GM18517 (cell line): ENCODE results near the gene HIGD1C.

Experiments used
- ATAC-seq: cut with Tn5 transposase; IDR thresholded peaks from one replicate; pipeline ENCODE4 v1.9.1; 2021; ENCODE audit warnings: mild to moderate bottlenecking, moderate library complexity; ENCODE audit not compliant: unreplicated experiment

Gene HIGD1C

DNA sequence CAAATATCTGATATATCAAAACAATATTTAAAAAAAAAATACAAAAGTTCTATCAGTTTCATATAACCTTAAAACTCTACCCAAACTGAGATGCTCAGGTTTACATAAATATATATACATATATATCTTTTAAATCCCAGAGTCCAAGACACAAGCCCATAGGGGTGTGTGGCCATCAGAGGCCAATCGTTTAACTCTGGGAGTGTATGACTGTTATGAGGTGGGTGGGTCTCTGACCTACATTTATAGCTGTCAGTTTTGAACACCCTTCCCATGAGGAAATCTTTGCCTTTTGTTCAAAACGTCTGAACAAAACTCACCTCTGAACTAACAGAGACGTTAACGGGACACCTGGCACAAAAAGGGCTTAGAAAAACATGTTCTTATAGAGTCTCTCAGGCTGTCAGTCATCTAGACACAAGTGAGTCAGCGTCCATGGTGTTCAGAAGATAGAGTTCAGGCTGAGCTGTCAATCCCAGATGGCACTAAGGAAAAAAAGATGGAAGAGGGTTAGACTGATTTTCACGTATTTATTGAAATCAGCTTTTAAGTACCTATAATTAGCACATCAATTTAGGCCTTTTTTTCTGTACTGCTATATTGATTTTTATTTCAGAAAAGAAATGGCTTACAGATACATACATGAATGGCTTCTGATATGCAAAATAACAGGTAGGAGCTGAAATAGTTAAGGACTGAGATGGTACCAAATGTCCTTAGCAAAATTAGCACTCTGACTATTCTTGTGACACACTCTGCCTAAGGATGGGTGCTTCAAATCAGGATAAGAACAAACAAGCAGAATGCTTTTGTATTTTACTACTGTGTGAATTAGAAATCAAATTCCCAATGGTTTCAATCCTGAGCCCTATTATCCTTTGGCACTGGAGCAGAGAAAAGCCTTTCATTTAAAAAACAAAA is 29.2 kb downstream of the HIGD1C start:
- no peak for ATAC-seq

DNA sequence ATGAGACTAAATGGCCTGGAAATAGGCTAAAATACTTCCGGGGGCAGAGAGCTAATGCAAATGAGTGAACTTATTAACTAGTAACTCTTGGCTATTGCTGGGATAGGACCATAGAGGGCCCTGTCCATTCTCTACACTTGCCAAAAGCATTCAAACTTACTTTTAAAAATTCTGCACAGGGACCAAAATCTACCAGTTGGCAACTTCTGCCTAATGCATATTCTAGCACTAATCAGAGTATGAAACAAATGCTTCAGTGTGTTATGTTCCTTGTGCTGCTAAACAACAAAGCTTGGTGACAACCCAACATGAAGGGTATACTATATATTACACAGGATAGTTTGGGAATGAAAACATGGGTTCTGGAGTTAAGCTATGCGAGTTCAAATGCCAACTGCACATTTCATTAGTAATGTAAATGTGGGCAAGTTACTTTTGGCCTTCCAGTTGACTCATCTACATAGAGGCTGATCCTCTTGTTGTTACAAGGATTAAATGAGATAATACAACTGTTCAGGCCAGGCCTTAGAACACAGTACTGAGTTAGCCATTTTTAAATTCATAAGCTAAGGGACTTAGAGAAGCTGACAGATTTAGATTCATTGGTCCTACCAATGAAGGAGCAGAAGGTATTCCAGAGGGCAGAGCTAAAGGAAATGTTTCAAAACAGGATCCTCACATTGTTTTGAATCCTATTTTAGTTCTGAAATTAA is 32.4 kb downstream of the HIGD1C start:
- ATAC-seq: no peak

DNA sequence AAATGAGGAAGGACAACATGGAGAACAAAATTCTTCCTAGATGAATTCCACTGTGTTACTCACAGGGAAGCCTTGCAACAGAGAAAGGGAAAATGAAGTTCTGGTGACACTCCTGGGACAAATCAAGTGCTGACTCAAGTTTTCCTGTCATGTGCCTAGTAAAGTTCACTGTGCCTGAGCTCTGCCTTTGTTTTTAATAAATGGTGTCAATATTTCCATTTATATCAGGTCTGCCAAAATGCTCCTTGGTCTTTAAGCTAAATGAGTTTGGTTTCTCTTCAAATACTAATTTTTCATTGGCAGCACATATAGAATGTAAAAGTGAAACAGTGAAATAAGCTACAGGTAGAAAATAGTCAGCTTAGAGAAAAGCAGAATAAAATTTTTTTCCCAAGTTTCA is 33.0 kb downstream of the HIGD1C start:
- no peak for ATAC-seq

DNA sequence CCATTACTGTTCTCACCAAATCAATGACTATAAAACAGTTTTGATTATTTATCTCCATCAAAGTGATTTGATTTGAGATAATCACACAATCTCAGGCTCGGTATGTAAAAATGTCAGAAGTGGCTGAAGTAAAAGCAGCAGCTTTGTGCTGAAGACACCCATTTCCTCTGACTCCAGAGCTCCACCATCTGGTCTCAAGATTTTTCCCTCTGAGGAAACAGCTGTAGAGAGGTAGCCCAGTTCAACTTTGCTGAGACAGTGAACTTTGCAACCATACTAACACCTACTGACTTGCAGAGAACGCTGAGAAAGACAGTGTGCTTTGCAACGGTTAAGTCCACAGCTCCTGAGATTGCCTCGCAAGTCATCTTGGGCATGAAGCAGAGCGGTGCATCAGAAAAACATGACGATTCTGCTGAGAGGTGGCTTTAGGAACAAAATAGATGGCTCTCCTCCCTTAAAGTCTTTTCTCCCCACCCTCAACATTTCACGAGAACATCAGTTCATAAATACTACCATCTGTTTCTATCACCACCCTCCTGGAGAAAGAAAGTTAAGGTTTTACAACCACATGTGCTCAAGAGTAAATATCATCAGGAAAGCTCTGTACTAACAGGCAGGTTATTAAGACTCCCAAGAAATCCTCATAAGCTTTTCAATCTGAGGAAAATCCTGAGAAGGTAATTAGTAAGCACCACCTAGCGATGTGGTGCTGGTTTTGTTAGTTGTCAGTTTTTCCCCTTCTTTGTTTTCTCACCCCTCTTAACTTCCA is 34.8 kb downstream of the HIGD1C start:
- no peak for ATAC-seq

DNA sequence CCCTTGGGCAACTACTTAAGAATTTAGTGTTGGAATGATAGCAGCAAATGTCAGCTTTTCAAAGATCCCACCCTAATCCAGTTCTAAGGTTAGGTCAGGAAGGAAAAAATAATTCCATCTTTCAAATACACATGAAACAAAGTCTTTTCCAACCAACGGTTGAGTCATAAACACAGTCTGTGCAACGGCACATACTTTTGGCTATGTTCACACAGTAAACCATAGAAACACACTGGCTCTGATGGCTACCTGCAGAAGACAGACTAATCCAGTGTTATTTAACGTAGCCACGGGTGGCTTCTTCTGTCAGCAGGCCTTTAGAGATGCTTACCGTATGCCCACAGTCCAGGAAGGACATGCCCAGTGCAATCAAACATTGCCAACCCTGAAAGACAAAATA is 35.7 kb downstream of the HIGD1C start:
- no peak for ATAC-seq

DNA sequence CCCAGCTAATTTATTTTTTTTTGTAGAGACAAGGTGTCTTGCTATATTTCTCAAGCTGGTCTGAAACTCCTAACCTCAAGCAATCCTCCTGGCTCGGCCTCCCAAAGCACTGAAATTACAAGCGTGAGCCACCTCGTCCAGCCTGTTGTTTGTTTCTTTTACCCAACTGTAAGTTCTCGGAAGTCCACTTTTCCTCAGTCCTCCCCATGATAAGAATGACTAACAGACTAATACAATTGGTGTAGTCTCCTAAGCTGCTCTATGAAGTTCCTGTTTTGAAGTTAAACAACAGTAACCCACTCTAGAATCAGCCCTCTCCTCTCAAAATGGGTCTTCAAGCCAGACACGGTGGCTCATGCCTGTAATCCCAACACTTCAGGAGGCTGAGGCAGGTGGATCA is 36.5 kb downstream of the HIGD1C start:
- ATAC-seq: no peak

DNA sequence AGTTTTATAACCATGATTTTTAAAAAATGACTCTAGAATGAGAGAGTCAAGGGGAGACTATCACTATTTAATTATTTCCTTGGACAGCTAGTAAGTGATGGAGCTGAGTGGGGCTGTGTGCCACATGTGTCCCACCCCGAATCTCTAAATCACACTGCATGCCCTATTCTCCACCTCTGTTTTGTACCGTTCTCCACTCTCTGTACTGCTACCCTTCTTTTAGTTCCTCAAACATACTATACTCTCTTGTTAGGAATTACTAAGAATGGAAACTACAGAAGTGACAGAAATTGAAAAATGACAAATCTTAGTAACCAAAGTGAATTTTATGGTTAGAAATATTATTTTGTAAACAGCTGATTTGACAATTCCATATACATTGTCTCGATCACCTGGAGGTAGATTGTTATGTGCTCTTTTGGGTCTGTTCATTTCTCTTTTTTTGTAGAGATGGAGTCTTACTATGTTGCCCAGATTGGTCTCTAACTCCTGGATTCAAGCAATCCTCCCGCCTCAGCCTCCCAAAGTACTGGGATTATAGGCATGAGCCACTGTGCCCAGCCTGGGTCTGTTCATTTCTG is 37.9 kb downstream of the HIGD1C start:
- ATAC-seq: no peak

DNA sequence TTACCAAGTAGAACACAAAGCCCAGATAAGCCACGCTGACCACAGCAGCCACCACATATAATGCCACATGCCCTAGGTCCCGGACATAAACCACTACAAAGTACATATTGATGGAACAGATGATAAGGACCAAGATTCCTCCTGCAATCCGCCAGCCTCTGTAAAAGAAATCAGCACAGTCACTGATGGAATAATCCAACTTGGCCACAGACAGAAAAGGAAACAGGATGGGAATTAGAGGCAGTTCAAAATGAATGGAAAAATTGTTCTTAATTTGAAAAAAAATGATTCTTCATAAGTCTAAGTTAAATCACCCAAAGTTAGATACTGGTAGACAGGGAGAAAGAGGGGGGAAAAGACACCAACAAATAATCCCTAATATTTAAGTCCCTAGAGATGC is 38.4 kb downstream of the HIGD1C start:
- no peak for ATAC-seq

DNA sequence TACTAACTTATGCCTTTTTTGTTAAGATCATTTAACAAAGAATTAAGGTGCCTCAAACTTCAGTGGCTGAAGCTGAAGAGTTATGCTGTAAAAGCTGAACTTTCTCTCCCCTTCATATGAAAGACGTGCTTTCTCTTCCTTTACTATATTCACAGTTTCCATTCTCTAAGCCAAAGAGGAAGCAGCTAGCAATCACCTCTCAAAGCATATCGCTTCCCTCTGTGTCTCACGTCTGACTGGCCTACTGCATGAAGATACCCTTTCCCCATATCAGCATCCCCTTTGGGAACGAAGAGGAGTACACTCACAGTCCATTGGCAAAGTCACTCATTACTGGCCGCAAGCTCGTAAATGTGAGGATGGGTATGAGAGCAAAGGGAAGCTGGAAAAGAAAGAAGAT is 38.9 kb downstream of the HIGD1C start:
- ATAC-seq: no peak

DNA sequence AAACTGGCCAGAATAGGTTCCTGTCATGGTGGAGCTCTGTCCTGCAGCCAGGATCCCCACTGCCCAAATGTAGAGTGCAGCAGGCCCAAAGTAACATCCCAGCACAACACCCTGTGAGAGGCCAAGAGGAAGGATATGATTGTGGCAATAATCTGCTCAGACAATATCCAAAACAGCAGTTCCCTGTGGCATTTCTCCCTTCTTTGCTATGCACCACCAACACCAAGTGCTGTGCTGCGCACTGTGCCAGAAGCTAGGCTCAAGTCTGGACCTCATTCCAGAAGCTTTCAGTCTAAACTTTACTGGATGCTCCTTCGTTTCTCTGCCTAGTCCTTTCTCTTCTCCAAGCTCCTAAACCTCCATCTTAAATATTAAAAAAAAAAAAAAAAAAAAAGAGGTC is 40.5 kb downstream of the HIGD1C start:
- no peak for ATAC-seq

DNA sequence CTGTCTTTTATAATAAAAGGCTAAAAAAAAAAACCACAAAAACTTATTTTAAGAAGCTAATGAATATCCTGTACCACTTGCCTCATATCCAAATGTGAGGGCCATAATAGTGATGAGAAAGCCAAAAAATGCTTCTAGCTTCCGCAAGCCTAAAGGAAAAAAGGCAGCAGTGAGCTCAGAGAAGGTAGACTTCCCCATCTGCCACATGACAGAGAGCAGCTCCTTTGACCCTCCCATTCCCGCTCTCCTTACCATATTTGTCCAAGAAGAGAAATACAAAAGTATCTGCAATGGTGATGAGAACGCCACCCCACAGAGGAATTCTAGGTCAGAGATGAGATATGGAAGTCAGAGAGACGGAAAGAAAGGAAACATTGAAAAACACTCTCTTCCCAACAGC is 46.7 kb downstream of the HIGD1C start:
- no peak for ATAC-seq

DNA sequence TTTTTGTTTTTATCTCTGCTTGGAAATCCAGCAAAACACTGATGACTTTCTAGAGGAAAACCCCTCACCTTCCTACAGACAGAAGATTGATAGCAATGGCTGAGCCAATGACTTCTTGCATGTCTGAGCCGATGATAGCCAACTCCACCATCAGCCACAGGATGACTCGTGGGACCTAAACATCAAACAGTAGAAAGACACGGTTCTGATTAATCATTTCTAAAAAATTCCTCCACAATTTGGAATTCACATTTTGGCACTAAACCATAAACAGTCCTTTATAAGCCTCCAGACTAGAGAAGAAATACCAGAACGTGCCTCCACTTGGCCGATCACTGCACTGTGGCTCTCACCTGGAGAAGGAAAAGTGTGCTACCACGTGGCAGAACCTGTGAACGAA is 47.9 kb downstream of the HIGD1C start:
- no peak for ATAC-seq

DNA sequence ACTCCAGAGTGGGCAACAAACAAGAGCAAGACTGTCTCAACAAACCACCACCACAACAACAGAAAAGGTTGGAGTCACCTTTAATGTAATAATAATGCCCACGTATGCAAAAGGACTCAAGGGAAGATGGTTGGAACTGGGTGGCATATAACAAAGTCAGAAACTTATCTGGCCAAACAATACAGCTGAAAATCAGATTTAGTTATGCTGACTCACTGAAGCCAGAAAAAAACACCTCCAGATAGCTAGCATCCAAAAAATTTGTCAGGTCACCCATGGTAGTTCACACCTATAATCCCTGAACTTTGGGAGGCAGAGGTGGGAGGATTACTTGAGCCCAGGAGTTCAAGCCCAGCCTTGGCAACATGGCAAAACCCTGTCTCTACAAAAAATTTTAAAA is 49.5 kb downstream of the HIGD1C start:
- no peak for ATAC-seq

DNA sequence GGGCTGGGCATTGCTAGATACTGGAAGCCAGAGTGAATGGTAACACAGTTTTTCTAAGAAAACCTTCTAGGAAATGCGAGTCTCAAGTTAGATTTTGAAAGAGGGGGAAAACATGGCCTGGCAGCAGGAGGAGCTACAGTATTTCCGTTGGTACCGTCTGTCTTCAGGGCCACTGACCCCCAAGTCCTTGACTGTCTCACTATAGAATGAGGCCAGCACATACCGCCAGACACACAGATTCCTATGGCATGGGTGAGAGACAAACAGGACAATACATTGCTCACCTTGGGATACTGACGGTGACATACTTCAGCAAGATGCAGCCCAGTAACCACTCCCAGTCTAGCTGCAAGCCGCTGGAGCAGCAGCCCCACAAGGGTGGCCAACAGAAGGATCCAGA is 52.2 kb downstream of the HIGD1C start:
- ATAC-seq: no peak

DNA sequence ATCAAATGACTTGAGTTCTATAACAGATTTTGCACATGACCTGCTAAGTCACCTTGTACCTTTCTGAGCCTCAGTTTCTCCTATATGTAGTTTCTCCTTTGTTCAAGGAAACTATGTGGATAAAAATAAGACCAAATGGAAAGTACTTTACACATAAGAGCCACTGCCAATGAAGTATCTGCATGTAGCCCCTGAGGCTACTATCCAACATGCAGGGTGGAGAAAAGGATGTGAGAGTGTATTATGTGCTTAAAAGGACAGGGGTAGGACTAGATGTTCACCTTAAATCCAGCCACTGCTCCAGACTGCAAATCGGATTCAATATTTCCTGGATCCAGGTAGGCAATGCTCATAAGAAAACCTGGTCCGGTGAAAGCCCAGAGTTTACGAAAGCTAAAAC is 52.7 kb downstream of the HIGD1C start:
- ATAC-seq: no peak

DNA sequence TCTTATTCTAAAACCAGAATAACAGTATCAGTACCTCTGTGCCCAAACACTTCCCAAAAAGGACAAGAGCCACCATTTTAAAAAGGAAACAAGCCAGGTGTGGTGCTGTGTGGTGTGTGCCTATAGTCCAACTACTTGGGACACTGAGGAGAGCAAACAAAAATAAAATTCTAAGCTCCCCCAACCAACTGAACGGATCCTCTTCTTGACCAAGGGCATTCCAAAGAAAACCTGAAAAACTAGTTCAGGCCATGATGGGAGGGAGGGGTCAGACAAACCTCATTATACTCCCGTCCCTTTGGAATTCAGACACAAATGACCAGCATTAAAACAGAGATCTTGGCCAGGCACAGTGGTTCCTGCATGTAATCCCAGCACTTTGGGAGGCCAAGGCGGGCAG is 53.3 kb downstream of the HIGD1C start:
- ATAC-seq: no peak

DNA sequence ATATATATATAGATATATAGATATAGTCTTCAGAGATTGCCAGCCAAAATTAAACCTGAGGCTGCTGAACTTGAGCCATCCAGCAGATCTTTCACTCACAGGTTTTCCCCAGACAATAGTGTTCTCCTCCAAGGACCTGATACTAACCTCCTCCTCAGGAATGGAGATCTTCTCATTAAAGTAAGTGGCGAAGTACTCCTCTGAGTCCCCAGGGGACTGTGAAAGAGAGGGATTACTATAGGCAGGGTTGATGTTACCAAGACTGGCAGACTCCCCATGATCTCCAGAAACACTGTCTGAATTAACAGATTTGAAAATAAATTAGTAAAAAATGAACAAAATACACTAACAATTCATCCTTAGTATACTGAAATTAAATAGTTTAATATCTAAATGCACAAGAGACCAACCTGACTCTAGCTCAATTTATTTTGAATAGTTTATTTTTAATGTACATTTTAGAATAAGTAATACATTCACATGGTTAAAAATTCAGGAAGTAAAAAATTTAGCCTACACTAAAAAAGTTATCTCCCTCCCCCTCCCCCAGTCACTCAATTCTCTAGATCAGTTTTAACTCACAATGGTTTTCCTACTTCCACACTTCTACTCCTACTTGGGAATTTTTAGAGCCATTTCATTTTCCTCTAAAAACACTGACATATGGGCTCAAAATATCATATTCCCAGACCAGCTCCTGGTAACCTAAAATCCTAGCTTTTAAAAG is 56.1 kb downstream of the HIGD1C start:
- ATAC-seq: no peak

DNA sequence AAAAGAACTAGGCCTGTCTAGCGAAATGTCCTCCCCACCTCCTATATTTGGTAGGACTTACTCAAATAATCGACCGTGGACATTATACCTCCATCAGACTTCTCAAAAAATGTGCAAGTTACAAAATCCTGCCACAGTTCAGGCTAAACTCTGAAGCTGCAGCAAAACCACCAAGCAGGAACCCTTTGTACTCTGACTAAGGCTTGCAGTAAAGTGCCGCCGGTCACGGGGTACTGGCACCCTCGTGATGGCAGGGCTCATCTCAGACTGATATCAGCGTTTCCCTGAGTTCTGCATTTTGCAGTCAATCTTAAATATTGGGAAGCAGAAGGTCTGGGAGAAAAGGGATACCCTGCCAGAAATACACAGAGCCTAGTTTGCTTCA is 56.7 kb downstream of the HIGD1C start:
- ATAC-seq: no peak

DNA sequence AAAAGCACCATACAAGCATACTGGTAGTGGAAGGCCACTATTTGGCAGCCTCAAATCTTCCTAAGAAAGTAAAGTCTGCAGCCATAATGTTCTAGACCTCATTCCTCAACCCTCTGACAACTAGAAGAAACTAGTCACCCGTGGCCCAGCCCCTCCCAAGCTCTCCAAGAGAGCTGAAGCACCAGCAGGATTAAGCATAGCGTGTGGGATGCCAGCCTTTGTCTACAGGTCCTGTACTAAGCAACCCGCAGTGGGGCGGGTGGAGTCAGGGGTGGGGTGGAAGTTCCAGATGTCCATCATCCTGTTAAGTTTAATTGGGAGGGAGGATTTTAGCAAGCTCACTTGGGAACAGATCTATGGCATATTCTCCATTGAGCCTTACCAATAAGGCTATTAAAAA is 59.6 kb downstream of the HIGD1C start:
- no peak for ATAC-seq

DNA sequence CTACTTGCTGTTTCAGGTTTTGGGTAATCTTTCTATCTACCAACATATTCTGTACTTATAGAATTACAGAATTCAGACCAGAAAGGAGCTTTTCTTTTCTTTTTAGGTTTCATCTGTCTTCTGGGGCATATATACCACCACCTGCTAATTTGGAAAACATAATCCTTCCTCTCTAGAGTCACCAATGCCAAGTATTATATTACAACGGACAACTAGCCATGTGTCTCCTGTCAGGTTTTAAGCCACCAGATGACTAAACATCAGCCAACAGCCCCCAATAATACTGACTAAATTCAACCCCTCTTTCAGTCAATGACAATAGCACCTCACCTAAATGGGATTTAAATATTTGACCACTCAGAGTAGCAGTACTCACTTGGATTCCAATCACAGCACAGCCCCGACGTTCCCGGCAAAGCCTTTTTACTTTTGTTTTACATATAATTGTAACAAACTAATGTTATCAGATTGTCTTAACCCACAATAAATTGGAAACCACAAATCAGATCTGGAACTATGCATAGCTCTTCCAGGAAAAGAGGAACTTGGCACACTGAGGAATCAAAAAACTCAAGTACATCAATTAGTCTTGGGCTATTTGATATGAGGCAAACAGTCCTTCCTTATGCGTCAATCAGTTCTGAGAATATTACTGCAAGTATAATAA is 60.4 kb downstream of the HIGD1C start:
- no peak for ATAC-seq
